HG03378 (cell line): Measurements from ENCODE around the gene ATP4A.

Source experiments
- ATAC-seq: cut with Tn5 transposase; IDR thresholded peaks from one replicate; pipeline ENCODE4 v1.9.1; 2021; ENCODE audit warnings: mild to moderate bottlenecking, moderate library complexity; ENCODE audit not compliant: unreplicated experiment

Gene ATP4A

GRCh38 chr19:35566738-35567137 lies 3.3 kb upstream of the ATP4A start:
- no peak for ATAC-seq

GRCh38 chr19:35565016-35565856 lies 1.8 kb upstream of the ATP4A start:
- ATAC-seq, result no peak

GRCh38 chr19:35562776-35563175 lies 682 bp downstream of the ATP4A start:
- ATAC-seq, result no peak

GRCh38 chr19:35562336-35562735 lies 1.1 kb downstream of the ATP4A start:
- ATAC-seq, result no peak

GRCh38 chr19:35561436-35561835 lies 2.0 kb downstream of the ATP4A start:
- no peak for ATAC-seq

- no peak for ATAC-seq
Measured at GRCh38 chr19:35560677-35561076, 2.8 kb downstream of the ATP4A start.

GRCh38 chr19:35560271-35560670 lies 3.2 kb downstream of the ATP4A start:
- ATAC-seq, result no peak

- ATAC-seq, result no peak
Measured at GRCh38 chr19:35559781-35560180, 3.7 kb downstream of the ATP4A start.

GRCh38 chr19:35559281-35559659 lies 4.2 kb downstream of the ATP4A start:
- ATAC-seq, result peak; percentile 79

- ATAC-seq, result no peak
Measured at GRCh38 chr19:35558400-35559280, 4.8 kb downstream of the ATP4A start.

- no peak for ATAC-seq
Measured at GRCh38 chr19:35557539-35558399, 5.7 kb downstream of the ATP4A start.

- no peak for ATAC-seq
Measured at GRCh38 chr19:35556846-35557538, 6.5 kb downstream of the ATP4A start.

GRCh38 chr19:35556025-35556590 lies 7.3 kb downstream of the ATP4A start:
- ATAC-seq, result no peak

GRCh38 chr19:35555301-35556005 lies 8.0 kb downstream of the ATP4A start:
- ATAC-seq, result no peak

- ATAC-seq, result no peak
Measured at GRCh38 chr19:35554076-35554475, 9.4 kb downstream of the ATP4A start.

- ATAC-seq, result no peak
Measured at GRCh38 chr19:35553385-35554000, 10.0 kb downstream of the ATP4A start.

GRCh38 chr19:35552534-35553384 lies 10.7 kb downstream of the ATP4A start:
- no peak for ATAC-seq
